Caco-2 (cell line): ENCODE results near the gene ATP1B1. TPM values are rescaled to one million over a fixed set of nuclear protein-coding genes. Genes with fewer than 3 reads are reported as not detected.

ENCODE experiments used
- BruUV-seq: library from RNA; stranded (reverse); fragments of 400-500 nt; replicated peaks from 2 replicates; lab custom pipeline; 2021; lab: Mats Ljungman, UMichigan
- CTCF ChIA-PET: fragments of 300-600 bp; sonication (Branson Sonifier 250); formaldehyde crosslinking; loops from one replicate; lab custom pipeline; 2022; ENCODE audit warnings: antibody characterized with exemption; lab: Charles Lee
- POLR2A ChIA-PET: fragments of 300-600 bp; sonication (Branson Sonifier 250); formaldehyde crosslinking; loops from one replicate; lab custom pipeline; 2022; ENCODE audit warnings: antibody characterized with exemption; lab: Charles Lee
- DNase-seq, 2 experiments: peaks; one replicate each; pipeline versions ENCODE4 v3.0.0 to v3.0.0-alpha.2; 2020 to 2022
- H3K27me3 ChIP-seq: replicated peaks from 2 replicates; pipeline ENCODE4 v1.6.0; 2011; ENCODE audit warnings: low read length; ENCODE audit not compliant: control insufficient read depth, insufficient read depth
- H3K36me3 ChIP-seq: 2 replicates; pipeline ENCODE4 v1.5.1; 2011; ENCODE audit warnings: low read length; ENCODE audit not compliant: control insufficient read depth, insufficient read depth
- H3K4me1 ChIP-seq: fragments of 250-450 bp; sonication (Bioruptor Pico); 2 replicates; pipeline ENCODE4 v1.5.1; 2020; ENCODE audit warnings: mild to moderate bottlenecking
- H3K4me3 ChIP-seq: 2 replicates; pipeline ENCODE4 v1.5.1; 2011; ENCODE audit warnings: low read depth, mild to moderate bottlenecking, control low read depth, low read length
- H3K9me3 ChIP-seq: fragments of 250-450 bp; sonication (Bioruptor Pico); 2 replicates; pipeline ENCODE4 v1.5.1; 2020; ENCODE audit warnings: mild to moderate bottlenecking, moderate library complexity
- H3K27ac Mint-ChIP-seq: one replicate; pipeline ENCODE4 v1.8.0; 2022; ENCODE audit warnings: mixed read lengths; ENCODE audit not compliant: unreplicated experiment
- H3K27me3 Mint-ChIP-seq: one replicate; pipeline ENCODE4 v1.8.0; 2022; ENCODE audit warnings: mixed read lengths; ENCODE audit not compliant: insufficient read depth, unreplicated experiment
- H3K36me3 Mint-ChIP-seq: one replicate; pipeline ENCODE4 v1.8.0; 2022; ENCODE audit warnings: mild to moderate bottlenecking, mixed read lengths; ENCODE audit not compliant: insufficient read depth, unreplicated experiment
- H3K4me1 Mint-ChIP-seq: one replicate; pipeline ENCODE4 v1.8.0; 2022; ENCODE audit warnings: low read depth, mixed read lengths; ENCODE audit not compliant: unreplicated experiment
- H3K4me3 Mint-ChIP-seq: one replicate; pipeline ENCODE4 v1.8.0; 2022; ENCODE audit warnings: mild to moderate bottlenecking, moderate library complexity, mixed read lengths; ENCODE audit not compliant: unreplicated experiment
- H3K9me3 Mint-ChIP-seq: one replicate; pipeline ENCODE4 v1.8.0; 2022; ENCODE audit warnings: mixed read lengths; ENCODE audit not compliant: unreplicated experiment
- intact Hi-C: fragments of 100-400 bp; cut with micrococcal nuclease; formaldehyde crosslinking; loops from one replicate; pipeline ENCODE4 v1.10.0; 2022; ENCODE audit not compliant: unreplicated experiment
- total RNA-seq: library from RNA; stranded (reverse); gene quantifications from 2 replicates; pipeline ENCODE4 v1.2.3, GENCODE V29; 2022
- TF ChIP-seq, protein P1 (sequence below), 2 experiments: fragments of 200-600 bp in 1 of 2; IDR thresholded peaks; 1 replicate in 1 of 2; 2 replicates in 1 of 2; pipeline versions ENCODE4 v1.5.1 to v1.8.0; 2011 to 2022; ENCODE audit warnings: antibody characterized with exemption in 1 of 2, control low read depth in 1 of 2, inconsistent platforms in 1 of 2, low read depth in 1 of 2, low read length in 1 of 2, mild to moderate bottlenecking in 1 of 2, moderate library complexity in 1 of 2; ENCODE audit not compliant: insufficient read depth in 1 of 2, severe bottlenecking in 1 of 2, unreplicated experiment in 1 of 2

Gene ATP1B1
- total RNA-seq, 1 experiment from 2014 or later: 320 TPM

DNA sequence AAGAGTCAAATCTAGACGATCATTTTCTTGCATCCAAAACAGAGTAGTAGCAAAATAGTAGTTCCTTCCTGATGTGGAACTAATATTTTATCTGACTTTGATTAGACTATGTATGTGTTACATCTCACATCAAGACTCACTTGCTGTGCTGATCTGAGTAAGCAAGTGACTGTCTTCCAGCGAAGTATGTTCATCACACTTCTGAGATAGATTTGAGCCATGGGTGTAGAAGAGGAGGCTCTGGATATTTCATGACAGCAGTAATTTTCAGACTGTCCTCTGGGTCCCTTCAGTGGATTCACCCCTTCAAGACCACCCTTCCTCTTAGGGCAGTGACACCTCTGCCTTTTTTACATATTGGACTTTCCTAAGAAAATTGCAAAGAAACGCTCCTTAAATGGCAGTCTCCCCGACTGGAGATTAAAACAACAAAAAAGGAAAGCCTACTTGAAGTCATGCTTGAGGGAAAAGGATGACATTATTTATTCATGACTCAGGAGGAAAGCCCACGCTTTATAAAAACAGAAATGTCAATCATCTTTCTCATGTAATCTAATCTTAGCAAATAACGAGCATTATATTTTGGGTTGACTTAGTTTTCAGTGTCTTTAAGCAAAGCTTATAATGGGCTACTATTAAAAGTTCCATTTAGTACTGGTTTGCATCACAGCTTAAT, 22.8 kb downstream of the ATP1B1 start:
- H3K36me3 ChIP-seq: peaks cover 13% of the 10 kb centered on the region
- intact Hi-C loops: no loop called here
- ChIA-PET CTCF (no interaction called here), POLR2A (no interaction called here)
- Mint-ChIP-seq H3K27ac (peak overlapping the region; percentile 28), H3K9me3 (no peaks in the 10 kb centered on the region), H3K4me1 (peaks cover 7% of the 10 kb centered on the region), H3K36me3 (peaks cover 99% of the 10 kb centered on the region), H3K27me3 (no peaks in the 10 kb centered on the region), H3K4me3 (no peak overlapping the region)
- DNase-seq: no peak
- TF ChIP-seq, protein P1, sequence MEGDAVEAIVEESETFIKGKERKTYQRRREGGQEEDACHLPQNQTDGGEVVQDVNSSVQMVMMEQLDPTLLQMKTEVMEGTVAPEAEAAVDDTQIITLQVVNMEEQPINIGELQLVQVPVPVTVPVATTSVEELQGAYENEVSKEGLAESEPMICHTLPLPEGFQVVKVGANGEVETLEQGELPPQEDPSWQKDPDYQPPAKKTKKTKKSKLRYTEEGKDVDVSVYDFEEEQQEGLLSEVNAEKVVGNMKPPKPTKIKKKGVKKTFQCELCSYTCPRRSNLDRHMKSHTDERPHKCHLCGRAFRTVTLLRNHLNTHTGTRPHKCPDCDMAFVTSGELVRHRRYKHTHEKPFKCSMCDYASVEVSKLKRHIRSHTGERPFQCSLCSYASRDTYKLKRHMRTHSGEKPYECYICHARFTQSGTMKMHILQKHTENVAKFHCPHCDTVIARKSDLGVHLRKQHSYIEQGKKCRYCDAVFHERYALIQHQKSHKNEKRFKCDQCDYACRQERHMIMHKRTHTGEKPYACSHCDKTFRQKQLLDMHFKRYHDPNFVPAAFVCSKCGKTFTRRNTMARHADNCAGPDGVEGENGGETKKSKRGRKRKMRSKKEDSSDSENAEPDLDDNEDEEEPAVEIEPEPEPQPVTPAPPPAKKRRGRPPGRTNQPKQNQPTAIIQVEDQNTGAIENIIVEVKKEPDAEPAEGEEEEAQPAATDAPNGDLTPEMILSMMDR (IDR thresholded peaks at IDR 0.05; ENCODE audit: insufficient read depth in 1 of 2, low read depth in 1 of 2, low read length in 1 of 2, severe bottlenecking in 1 of 2, unreplicated experiment in 1 of 2): no peak
- no peaks in the 10 kb centered on the region for H3K27me3 ChIP-seq
- peaks cover 2% of the 10 kb centered on the region for H3K4me1 ChIP-seq
- no TSS peak for BruUV-seq
- no peak overlapping the region for H3K4me3 ChIP-seq
- no peaks in the 10 kb centered on the region for H3K9me3 ChIP-seq

DNA sequence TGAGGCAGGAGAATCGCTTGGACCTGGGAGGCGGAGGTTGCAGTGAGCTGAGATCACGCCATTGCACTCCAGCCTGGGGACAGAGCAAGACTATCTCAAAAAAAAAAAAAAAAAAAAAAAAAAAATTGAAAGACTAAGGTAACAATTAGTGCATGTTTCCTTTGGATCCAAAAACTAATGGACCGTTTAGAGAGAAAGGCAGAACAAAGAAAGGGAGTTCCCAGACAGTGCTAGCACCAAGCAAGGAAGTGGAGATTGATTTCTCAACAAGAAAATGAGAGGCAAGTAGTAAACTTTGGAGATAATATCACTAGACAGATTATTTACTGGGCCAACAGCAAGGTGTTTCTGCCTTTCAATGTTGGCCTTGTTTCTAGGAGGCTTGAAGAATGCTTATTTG, 24.2 kb downstream of the ATP1B1 start:
- CTCF ChIA-PET: interaction anchor here (0.6 kb wide), 1 partner anchor 218 kb away, joined by 3 read pairs; no protein-coding TSS in a partner anchor
- Mint-ChIP-seq H3K9me3 (no peaks in the 10 kb centered on the region), H3K36me3 (peaks cover 95% of the 10 kb centered on the region), H3K27ac (no peak overlapping the region), H3K27me3 (no peaks in the 10 kb centered on the region), H3K4me1 (no peaks in the 10 kb centered on the region), H3K4me3 (no peak overlapping the region)
- DNase-seq: no peak
- TF ChIP-seq, protein P1 (IDR thresholded peaks at IDR 0.05; ENCODE audit: insufficient read depth in 1 of 2, low read depth in 1 of 2, low read length in 1 of 2, severe bottlenecking in 1 of 2, unreplicated experiment in 1 of 2): no peak
- H3K27me3 ChIP-seq: no peaks in the 10 kb centered on the region
- POLR2A ChIA-PET: no interaction called here
- H3K9me3 ChIP-seq: no peaks in the 10 kb centered on the region
- no peak overlapping the region for H3K4me3 ChIP-seq
- intact Hi-C loops: loop anchor here (5.0 kb wide), 2 partner anchors 217 to 528 kb away; no protein-coding TSS in a partner anchor
- no peaks in the 10 kb centered on the region for H3K4me1 ChIP-seq
- no TSS peak for BruUV-seq
- peaks cover 7% of the 10 kb centered on the region for H3K36me3 ChIP-seq

DNA sequence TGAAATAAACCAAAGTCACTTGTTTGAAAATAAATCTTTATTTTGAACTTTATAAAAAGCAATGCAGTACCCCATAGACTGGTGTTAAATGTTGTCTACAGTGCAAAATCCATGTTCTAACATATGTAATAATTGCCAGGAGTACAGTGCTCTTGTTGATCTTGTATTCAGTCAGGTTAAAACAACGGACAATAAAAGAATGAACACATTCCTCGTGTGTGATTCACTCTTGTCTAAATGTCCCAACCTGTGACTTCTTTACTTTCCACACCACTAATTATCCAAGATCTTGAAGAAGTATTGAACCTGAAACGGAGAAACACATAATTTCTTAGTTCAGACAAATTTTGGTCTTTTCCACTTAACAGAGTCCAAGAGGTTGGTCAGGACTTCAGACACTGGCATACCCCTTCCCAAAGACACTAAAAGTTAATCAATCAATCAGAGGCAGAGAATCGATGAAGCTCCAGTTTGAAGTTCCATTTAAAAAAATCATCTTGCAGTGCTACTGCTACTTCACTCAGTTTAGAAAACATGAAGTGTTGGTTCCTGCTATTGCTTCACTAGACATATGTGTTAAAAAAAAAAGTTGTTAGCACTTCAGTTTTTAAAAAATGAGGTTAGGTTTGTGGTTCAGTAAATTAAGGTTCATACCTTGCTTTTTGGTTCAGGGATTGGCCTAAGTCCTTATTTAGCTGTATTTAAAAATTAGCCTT, 26.2 kb downstream of the ATP1B1 start:
- CTCF ChIA-PET: interaction anchor here (1.2 kb wide), 1 partner anchor 529 kb away, joined by 5 read pairs; no protein-coding TSS in a partner anchor
- H3K4me3 ChIP-seq: no peak overlapping the region
- no TSS peak for BruUV-seq
- no peaks in the 10 kb centered on the region for H3K4me1 Mint-ChIP-seq
- TF ChIP-seq, protein P1 (IDR thresholded peaks at IDR 0.05; ENCODE audit: insufficient read depth in 1 of 2, low read depth in 1 of 2, low read length in 1 of 2, severe bottlenecking in 1 of 2, unreplicated experiment in 1 of 2): no peak
- no peaks in the 10 kb centered on the region for H3K27me3 ChIP-seq
- intact Hi-C loops: loop anchor here (5.0 kb wide), 2 partner anchors 215 to 530 kb away; no protein-coding TSS in a partner anchor
- peaks cover 5% of the 10 kb centered on the region for H3K36me3 ChIP-seq
- POLR2A ChIA-PET: no interaction called here
- DNase-seq: no peak
- H3K27ac Mint-ChIP-seq: no peak overlapping the region
- no peaks in the 10 kb centered on the region for H3K4me1 ChIP-seq
- H3K9me3 ChIP-seq: no peaks in the 10 kb centered on the region
- H3K27me3 Mint-ChIP-seq: no peaks in the 10 kb centered on the region
- no peak overlapping the region for H3K4me3 Mint-ChIP-seq
- no peaks in the 10 kb centered on the region for H3K9me3 Mint-ChIP-seq
- H3K36me3 Mint-ChIP-seq: peaks cover 86% of the 10 kb centered on the region
